ENCODE results near the gene MARCHF10.
"Not testable (repeated sequence)": the region's sequence is repeated elsewhere in the genome, so short reads cannot be mapped to it uniquely, and the experiment has no call there.

MARCHF10 gene

GRCh38 chr17:62790564-62790986 is 17.5 kb downstream of the MARCHF10 start:
- DNase-seq (ENCODE audit: low spot score) = no peak

GRCh38 chr17:62787366-62787765 is 20.7 kb downstream of the MARCHF10 start:
- no peak for DNase-seq (ENCODE audit: low spot score)

- DNase-seq (ENCODE audit: low spot score) = no peak
Observed at GRCh38 chr17:62786646-62787045, 21.5 kb downstream of the MARCHF10 start.

- not testable (repeated sequence) for DNase-seq (ENCODE audit: low spot score)
Observed at GRCh38 chr17:62785983-62786382, 22.1 kb downstream of the MARCHF10 start.

- DNase-seq (ENCODE audit: low spot score) = no peak
Observed at GRCh38 chr17:62782730-62783270, 25.3 kb downstream of the MARCHF10 start.

- no peak for DNase-seq (ENCODE audit: low spot score)
Observed at GRCh38 chr17:62781831-62782251, 26.3 kb downstream of the MARCHF10 start.

- DNase-seq (ENCODE audit: low spot score) = no peak
Observed at GRCh38 chr17:62781356-62781755, 26.8 kb downstream of the MARCHF10 start.

- DNase-seq (ENCODE audit: low spot score) = no peak
Observed at GRCh38 chr17:62780951-62781350, 27.2 kb downstream of the MARCHF10 start.

GRCh38 chr17:62780269-62780668 is 27.8 kb downstream of the MARCHF10 start:
- no peak for DNase-seq (ENCODE audit: low spot score)

GRCh38 chr17:62778990-62779681 is 29.0 kb downstream of the MARCHF10 start:
- peak; percentile 27 for DNase-seq (ENCODE audit: low spot score)

- DNase-seq (ENCODE audit: low spot score) = no peak
Observed at GRCh38 chr17:62775876-62776275, 32.2 kb downstream of the MARCHF10 start.

GRCh38 chr17:62774338-62774737 is 33.8 kb downstream of the MARCHF10 start:
- no peak for DNase-seq (ENCODE audit: low spot score)

GRCh38 chr17:62767997-62768396 is 40.1 kb downstream of the MARCHF10 start:
- no peak for DNase-seq (ENCODE audit: low spot score)

GRCh38 chr17:62765351-62765750 is 42.8 kb downstream of the MARCHF10 start:
- DNase-seq (ENCODE audit: low spot score) = no peak

GRCh38 chr17:62763891-62764600 is 44.1 kb downstream of the MARCHF10 start:
- DNase-seq (ENCODE audit: low spot score) = no peak

GRCh38 chr17:62761884-62762283 is 46.2 kb downstream of the MARCHF10 start:
- no peak for DNase-seq (ENCODE audit: low spot score)

GRCh38 chr17:62760945-62761267 is 47.2 kb downstream of the MARCHF10 start:
- DNase-seq (ENCODE audit: low spot score) = no peak

GRCh38 chr17:62760059-62760944 is 47.8 kb downstream of the MARCHF10 start:
- no peak for DNase-seq (ENCODE audit: low spot score)

- DNase-seq (ENCODE audit: low spot score) = no peak
Observed at GRCh38 chr17:62757500-62757951, 50.6 kb downstream of the MARCHF10 start.

- no peak for DNase-seq (ENCODE audit: low spot score)
Observed at GRCh38 chr17:62756198-62756597, 51.9 kb downstream of the MARCHF10 start.

- DNase-seq (ENCODE audit: low spot score) = no peak
Observed at GRCh38 chr17:62755141-62755851, 52.8 kb downstream of the MARCHF10 start.

Measured in SK-N-DZ (cell line).